Lung (tissue), 12 donors: ENCODE data around the gene SLC6A20. TPM values are rescaled to one million over a fixed set of nuclear protein-coding genes. Genes with fewer than 3 reads are reported as not detected.
A peak's percentile ranks its signal among the peaks of the same experiment; 100 is the strongest.

Source experiments
- ATAC-seq: fragments of 200-7000 bp; cut with Tn5 transposase; one replicate; pipeline ENCODE4 v1.9.1; 2020; ENCODE audit warnings: moderate number of reproducible peaks; ENCODE audit not compliant: insufficient read depth, low FRiP score
- DNase-seq, 3 donors: peaks; one replicate each; pipeline ENCODE4 v3.0.0-alpha.2; 2013 to 2017
- H3K27ac ChIP-seq, 2 donors: one replicate each; pipeline ENCODE4 v1.5.1; 2013; ENCODE audit warnings: mild to moderate bottlenecking in 2 of 2, moderate library complexity in 2 of 2, control low read depth in 1 of 2, inconsistent platforms in 1 of 2, low read depth in 1 of 2, low read length in 1 of 2
- H3K27me3 ChIP-seq, 3 donors: one replicate each; pipeline ENCODE4 v1.5.1; 2013; ENCODE audit warnings: low read length in 2 of 3; ENCODE audit not compliant: control insufficient read depth in 3 of 3, insufficient read depth in 3 of 3
- H3K36me3 ChIP-seq, 4 donors: one replicate each; pipeline ENCODE4 v1.5.1; 2013; ENCODE audit warnings: low read length in 4 of 4, mild to moderate bottlenecking in 1 of 4, moderate library complexity in 1 of 4; ENCODE audit not compliant: control insufficient read depth in 4 of 4, insufficient read depth in 4 of 4
- H3K4me1 ChIP-seq, 5 donors: one replicate each; pipeline ENCODE4 v1.5.1; 2013; ENCODE audit warnings: low read length in 5 of 5, mild to moderate bottlenecking in 2 of 5, moderate library complexity in 1 of 5; ENCODE audit not compliant: control insufficient read depth in 5 of 5, insufficient read depth in 5 of 5
- H3K4me3 ChIP-seq: one replicate; pipeline ENCODE4 v1.5.1; 2013; ENCODE audit warnings: mild to moderate bottlenecking, control low read depth, moderate library complexity
- H3K9ac ChIP-seq, 2 donors: one replicate each; pipeline ENCODE4 v1.5.1; 2013; ENCODE audit warnings: low read length in 2 of 2, control low read depth in 1 of 2; ENCODE audit not compliant: insufficient read depth in 1 of 2
- H3K9me3 ChIP-seq, 4 donors: one replicate each; pipeline ENCODE4 v1.5.1; 2013; ENCODE audit warnings: low read length in 3 of 4, mild to moderate bottlenecking in 1 of 4, moderate library complexity in 1 of 4; ENCODE audit not compliant: control insufficient read depth in 4 of 4, insufficient read depth in 3 of 4
- WGBS, 2 donors: extraction: QIAGEN DNeasy Blood & Tissue Kit; methylation state at CpG; one replicate each; pipeline ENCODE4 v1.1.7; 2013; 5-methylcytosine and 5-hydroxymethylcytosine counted together
- polyA plus RNA-seq, 2 donors: library from polyadenylated mRNA; stranded (reverse); fragments of 200-250 nt; gene quantifications; one replicate each; pipeline ENCODE4 v1.2.1, GENCODE V29; 2013
- total RNA-seq, 2 donors: library from RNA; depleted of rRNA in 1 of 2; stranded (reverse); fragments of >200 nt in 1 of 2; gene quantifications; one replicate each; pipeline ENCODE4 v1.2.1, GENCODE V29; 2014 to 2021
- TF ChIP-seq, protein P1 (sequence below): IDR thresholded peaks from 2 replicates; pipeline ENCODE4 v1.5.1; 2012; ENCODE audit warnings: mild to moderate bottlenecking; ENCODE audit errors: control extremely low read depth, extremely low read depth
- donor health status: control.
- donor health status: control.
- donor health status: Bipolar disorder and iron deficiency.
- donor health status: healthy.
- donor health status: DM: yes; HTN: yes; CAD: no.

Gene SLC6A20
- total and polyA plus RNA-seq, 4 donors: 0.28 to 10.2 (median 1.8) TPM

DNA sequence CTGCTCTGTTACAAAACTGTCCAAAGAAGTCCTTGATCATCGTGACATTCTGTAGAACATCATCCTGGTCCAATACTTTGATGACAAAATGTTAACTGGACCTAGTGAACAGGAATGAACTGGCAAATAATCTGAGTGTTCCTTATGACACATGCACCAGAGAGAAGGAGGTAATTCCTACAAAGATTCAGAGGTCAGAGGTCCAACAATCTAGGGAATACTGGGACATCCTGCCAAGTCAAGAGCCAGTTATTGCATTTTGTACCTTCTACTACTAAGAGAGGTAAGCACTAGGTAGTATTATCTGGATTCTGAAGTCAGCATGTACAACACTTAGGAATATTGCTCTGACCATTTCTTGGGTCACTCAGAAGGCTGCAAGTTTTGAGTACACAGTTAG, 24.8 kb upstream of the SLC6A20 start:
- no peak for DNase-seq
- peaks cover 0 to 10% (median 0%) of the 10 kb centered on the region in 5 donors for H3K4me1 ChIP-seq
- no peak overlapping the region for H3K4me3 ChIP-seq
- peaks cover 3 to 14% (median 8%) of the 10 kb centered on the region in 4 donors for H3K36me3 ChIP-seq
- TF ChIP-seq, protein P1, sequence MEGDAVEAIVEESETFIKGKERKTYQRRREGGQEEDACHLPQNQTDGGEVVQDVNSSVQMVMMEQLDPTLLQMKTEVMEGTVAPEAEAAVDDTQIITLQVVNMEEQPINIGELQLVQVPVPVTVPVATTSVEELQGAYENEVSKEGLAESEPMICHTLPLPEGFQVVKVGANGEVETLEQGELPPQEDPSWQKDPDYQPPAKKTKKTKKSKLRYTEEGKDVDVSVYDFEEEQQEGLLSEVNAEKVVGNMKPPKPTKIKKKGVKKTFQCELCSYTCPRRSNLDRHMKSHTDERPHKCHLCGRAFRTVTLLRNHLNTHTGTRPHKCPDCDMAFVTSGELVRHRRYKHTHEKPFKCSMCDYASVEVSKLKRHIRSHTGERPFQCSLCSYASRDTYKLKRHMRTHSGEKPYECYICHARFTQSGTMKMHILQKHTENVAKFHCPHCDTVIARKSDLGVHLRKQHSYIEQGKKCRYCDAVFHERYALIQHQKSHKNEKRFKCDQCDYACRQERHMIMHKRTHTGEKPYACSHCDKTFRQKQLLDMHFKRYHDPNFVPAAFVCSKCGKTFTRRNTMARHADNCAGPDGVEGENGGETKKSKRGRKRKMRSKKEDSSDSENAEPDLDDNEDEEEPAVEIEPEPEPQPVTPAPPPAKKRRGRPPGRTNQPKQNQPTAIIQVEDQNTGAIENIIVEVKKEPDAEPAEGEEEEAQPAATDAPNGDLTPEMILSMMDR: no peak
- H3K9ac ChIP-seq: no peak overlapping the region
- no peak overlapping the region for H3K27ac ChIP-seq
- peaks cover 0 to 5% (median under 1%) of the 10 kb centered on the region in 4 donors for H3K9me3 ChIP-seq
- no peaks in the 10 kb centered on the region for H3K27me3 ChIP-seq
- ATAC-seq: no peak
- WGBS, 2 donors: 98% methylated on average over 1 of the region's 1 CpG

DNA sequence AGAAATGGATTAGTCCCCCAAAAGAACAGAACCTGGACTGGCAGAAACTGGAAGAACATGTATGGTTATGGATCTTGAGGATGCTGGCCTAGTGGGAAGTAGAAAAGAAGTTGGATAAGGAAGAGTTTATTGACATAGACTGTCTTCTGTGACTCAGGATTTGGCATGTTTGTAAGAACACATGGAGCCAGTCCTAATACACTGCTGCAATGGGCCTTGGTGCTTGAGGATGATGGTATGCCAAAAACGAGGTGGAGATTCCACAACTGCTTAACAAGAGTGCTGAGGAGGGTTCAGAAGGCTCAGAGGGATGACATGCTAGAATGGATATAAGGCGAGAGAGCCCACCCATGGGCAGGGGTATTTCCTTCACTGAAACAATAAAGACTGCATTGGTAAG, 23.2 kb upstream of the SLC6A20 start:
- TF ChIP-seq, protein P1: no peak
- Histone ChIP-seq H3K27ac (no peak overlapping the region), H3K4me1 (peaks cover 0 to 10% (median 0%) of the 10 kb centered on the region in 5 donors), H3K27me3 (no peaks in the 10 kb centered on the region), H3K4me3 (no peak overlapping the region), H3K9ac (no peak overlapping the region), H3K36me3 (peaks cover 4 to 11% (median 7%) of the 10 kb centered on the region in 4 donors), H3K9me3 (peaks cover 0 to 5% (median 2%) of the 10 kb centered on the region in 4 donors)
- DNase-seq: no peak
- ATAC-seq: no peak
- 80 to 98% methylated on average over 2 of the region's 2 CpGs for WGBS, 2 donors

DNA sequence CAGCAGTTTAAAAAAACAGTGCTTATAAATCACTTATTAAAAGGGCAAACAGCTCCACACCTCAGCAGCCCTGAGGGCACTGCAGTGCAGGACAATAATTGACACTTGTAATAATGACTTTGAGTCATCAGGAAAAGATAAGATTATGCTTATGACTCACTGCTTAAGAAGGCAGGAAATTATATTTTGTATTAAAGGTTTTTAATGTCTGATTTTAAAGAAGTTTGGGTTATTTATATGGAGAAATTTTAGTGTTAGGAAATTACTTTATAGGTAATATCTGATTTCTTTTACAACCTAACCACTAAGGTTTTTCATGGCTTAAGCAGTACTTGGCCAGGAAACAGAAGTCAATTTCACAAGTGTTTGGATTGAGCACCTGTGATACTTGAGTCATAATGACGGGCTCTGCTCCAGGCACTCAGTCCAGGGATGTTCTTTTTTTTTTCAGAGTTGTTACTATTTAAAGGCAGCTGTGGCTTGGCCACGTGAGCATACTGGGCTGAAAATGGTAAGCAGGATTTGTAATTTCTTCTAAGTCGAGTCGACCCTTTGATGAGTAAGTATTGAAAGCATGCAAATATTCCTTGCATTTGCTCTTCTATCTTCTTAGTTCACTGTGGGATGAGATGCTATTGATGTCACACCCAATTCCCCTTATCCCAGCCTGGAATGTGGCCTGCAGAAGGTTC, 21.6 kb upstream of the SLC6A20 start:
- Histone ChIP-seq H3K4me1 (peaks cover 0 to 10% (median 0%) of the 10 kb centered on the region in 5 donors), H3K27ac (peak overlapping the region in 1 of 2 donors; percentile 57), H3K27me3 (no peaks in the 10 kb centered on the region), H3K9ac (no peak overlapping the region), H3K36me3 (peaks cover 4 to 10% (median 6%) of the 10 kb centered on the region in 4 donors), H3K9me3 (peaks cover 0 to 5% (median 2%) of the 10 kb centered on the region in 4 donors), H3K4me3 (no peak overlapping the region)
- peak; percentile 66 for ATAC-seq
- 37 to 43% methylated on average over 4 of the region's 4 CpGs for WGBS, 2 donors
- peak in 1 of 3 donors; percentile 57 for DNase-seq
- TF ChIP-seq, protein P1: no peak
